K562 (cell line): Measurements from ENCODE around the gene ZNF865. TPM values are rescaled to one million over a fixed set of nuclear protein-coding genes. Genes with fewer than 3 reads are reported as not detected.
A peak's percentile ranks its signal among the peaks of the same experiment; 100 is the strongest.

ENCODE experiments used
- ATF1 ChIP-seq, 2 experiments: fragments of 450-650 bp in 1 of 2; IDR thresholded peaks; 2 replicates each; pipeline ENCODE4 v1.6.1; 2016; ENCODE audit warnings: missing compliant biosample characterization in 1 of 2, missing genetic modification characterization in 1 of 2
- BRD9 ChIP-seq: fragments of 450-650 bp; IDR thresholded peaks from 2 replicates; pipeline ENCODE4 v1.6.1; 2018; ENCODE audit warnings: low read depth; ENCODE audit not compliant: partially characterized antibody
- CBFA2T2 ChIP-seq: fragments of 450-650 bp; conservative IDR thresholded peaks from 2 replicates; pipeline ENCODE4 v1.6.1; 2017; ENCODE audit warnings: mild to moderate bottlenecking
- CC2D1A ChIP-seq: fragments of 450-650 bp; IDR thresholded peaks from 2 replicates; pipeline ENCODE4 v1.6.1; 2017; ENCODE audit warnings: mild to moderate bottlenecking
- CHD1 ChIP-seq: fragments of 200-600 bp; sonication (generic); IDR thresholded peaks from one replicate; pipeline ENCODE4 v1.6.1; 2012; ENCODE audit warnings: mild to moderate bottlenecking, moderate library complexity, low read length, inconsistent platforms
- CTBP1 ChIP-seq: fragments of 450-650 bp; IDR thresholded peaks from 2 replicates; pipeline ENCODE4 v1.6.1; 2016; ENCODE audit warnings: borderline replicate concordance
- DACH1 ChIP-seq: fragments of 450-650 bp; IDR thresholded peaks from 2 replicates; pipeline ENCODE4 v1.6.1; 2018; ENCODE audit not compliant: partially characterized antibody
- ESRRA ChIP-seq: fragments of 450-650 bp; IDR thresholded peaks from 2 replicates; pipeline ENCODE4 v1.6.1; 2014; ENCODE audit warnings: low read depth, mild to moderate bottlenecking, moderate library complexity, borderline replicate concordance
- ETV5 ChIP-seq: sonication (generic); formaldehyde crosslinking; IDR thresholded peaks from 2 replicates; pipeline ENCODE4 v1.4.0; 2020; ENCODE audit warnings: low read depth, mild to moderate bottlenecking, missing genetic modification reagents
- KDM2B ChIP-seq: fragments of 250-450 bp; sonication (Bioruptor Pico); IDR thresholded peaks from 2 replicates; pipeline ENCODE4 v1.8.0; 2021; ENCODE audit warnings: mild to moderate bottlenecking, moderate library complexity
- KLF13 ChIP-seq: fragments of 450-650 bp; IDR thresholded peaks from 2 replicates; pipeline ENCODE4 v1.6.1; 2016; ENCODE audit warnings: missing genetic modification characterization, low read depth, mild to moderate bottlenecking, missing compliant biosample characterization, moderate library complexity, borderline replicate concordance
- NONO ChIP-seq, 2 experiments: fragments of 200-400 bp in 1 of 2; fragments of 450-650 bp in 1 of 2; formaldehyde crosslinking in 1 of 2; IDR thresholded peaks; 2 replicates each; pipeline ENCODE4 v1.6.1; 2017; ENCODE audit warnings: low read depth in 2 of 2, mild to moderate bottlenecking in 2 of 2, moderate library complexity in 2 of 2, low read length in 1 of 2
- RBFOX2 ChIP-seq: fragments of 200-400 bp; formaldehyde crosslinking; IDR thresholded peaks from 2 replicates; pipeline ENCODE4 v1.6.1; 2017; ENCODE audit warnings: low read depth, mild to moderate bottlenecking, low read length, moderate library complexity
- RCOR1 ChIP-seq, 2 experiments: IDR thresholded peaks; 2 replicates each; pipeline ENCODE4 v1.6.1; 2012; ENCODE audit warnings: low read depth in 2 of 2, low read length in 2 of 2, borderline replicate concordance in 1 of 2, improper control_type of control experiment in 1 of 2
- SNRNP70 ChIP-seq: fragments of 200-400 bp; formaldehyde crosslinking; optimal IDR thresholded peaks from 2 replicates; pipeline ENCODE3; 2017; ENCODE audit warnings: low read depth, low read length
- TEAD4 ChIP-seq, 2 experiments: sonication (generic) in 1 of 2; formaldehyde crosslinking in 1 of 2; IDR thresholded peaks; 2 replicates each; pipeline versions ENCODE4 v1.6.1 to v1.8.0; 2012 to 2022; ENCODE audit warnings: borderline replicate concordance in 1 of 2, inconsistent platforms in 1 of 2, low read length in 1 of 2, mild to moderate bottlenecking in 1 of 2, missing genetic modification reagents in 1 of 2
- TRIM28 ChIP-seq: fragments of 450-650 bp; IDR thresholded peaks from 2 replicates; pipeline ENCODE4 v1.6.1; 2017
- U2AF2 ChIP-seq: fragments of 200-400 bp; formaldehyde crosslinking; optimal IDR thresholded peaks from 2 replicates; pipeline ENCODE3; 2017; ENCODE audit warnings: low read depth, mild to moderate bottlenecking, low read length
- ZNF384 ChIP-seq: IDR thresholded peaks from 2 replicates; pipeline ENCODE4 v1.6.1; 2012; ENCODE audit warnings: low read depth, low read length, improper control_type of control experiment
- polyA plus RNA-seq, 8 experiments: library from polyadenylated mRNA; depleted of rRNA in 4 of 8; stranded (reverse) in 5 of 8; unstranded in 3 of 8; fragments of >200 nt; fragmentation: Nextera tagmentation in 2 of 8; fragmentation: Illumina TruSeq in 1 of 8; extraction: Ambion mirVana in 2 of 8; extraction: Trizol in 1 of 8; gene quantifications; 2 replicates each; pipeline versions ENCODE4 v1.2.1 to v1.2.3, GENCODE V29; 2011 to 2014; ENCODE audit warnings: inconsistent platforms in 1 of 8, missing spikeins in 1 of 8
- total RNA-seq, 7 experiments: library from RNA; depleted of rRNA in 6 of 7; stranded (reverse); fragments of >200 nt in 6 of 7; fragmentation: Illumina TruSeq in 2 of 7; extraction: Trizol in 2 of 7; gene quantifications; 2 replicates each; pipeline versions ENCODE4 v1.2.1 to v1.2.3, GENCODE V29; 2011 to 2021; ENCODE audit warnings: low replicate concordance in 1 of 7
- TF ChIP-seq, protein P1 (sequence below): sonication (generic); formaldehyde crosslinking; IDR thresholded peaks from 2 replicates; pipeline ENCODE4 v1.8.1; 2023; ENCODE audit warnings: missing genetic modification reagents, mild to moderate bottlenecking, borderline replicate concordance

The ZNF865 gene
- total and polyA plus RNA-seq, 9 of the 15 experiments (the other 6 are each of a cell fraction or from before 2014, with no cell fraction given): 0.40 to 18.8 (median 1.6) TPM; not detected in 2

DNA sequence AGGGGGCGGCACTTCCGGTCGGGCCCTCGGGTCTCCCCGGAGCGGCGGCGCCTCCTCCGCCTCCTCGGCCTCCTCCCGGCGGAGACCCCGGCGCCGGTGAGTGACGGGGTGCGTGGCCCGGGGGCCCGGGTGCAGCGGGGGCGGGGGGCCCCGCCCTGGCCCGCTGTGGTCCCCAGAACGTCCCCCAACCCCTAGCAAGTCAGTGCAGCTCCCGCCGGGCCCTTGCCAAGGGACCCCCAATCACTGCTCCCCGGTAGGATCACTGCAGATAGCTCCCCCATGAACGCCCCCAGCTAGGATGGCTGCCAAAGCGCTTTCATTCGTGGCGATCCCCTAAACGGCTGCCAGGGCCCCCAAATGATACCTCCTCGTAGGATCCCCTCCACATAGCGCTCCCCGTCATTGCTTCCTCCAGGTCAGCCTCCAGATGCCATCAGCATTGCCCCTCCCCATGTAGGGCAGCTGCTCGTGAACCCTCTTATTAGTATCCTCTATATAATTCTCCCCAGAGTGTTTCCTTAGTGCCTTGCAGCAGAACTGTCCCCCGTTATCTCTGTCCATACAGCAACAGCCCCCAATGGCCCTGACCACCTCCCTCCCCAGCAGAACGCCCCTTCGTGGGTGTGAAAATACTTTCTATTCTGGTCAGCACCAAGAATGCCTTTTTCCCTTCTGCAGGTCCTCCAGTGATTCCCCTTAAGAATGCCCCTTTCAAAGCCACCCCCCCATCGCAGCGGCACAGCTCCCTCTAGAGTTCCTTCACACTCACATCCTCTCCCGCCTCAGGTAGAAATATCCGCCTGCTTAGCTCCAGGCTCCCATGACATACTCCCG is at the start of gene ZNF865 (continued):
- TF ChIP-seq, protein P1, sequence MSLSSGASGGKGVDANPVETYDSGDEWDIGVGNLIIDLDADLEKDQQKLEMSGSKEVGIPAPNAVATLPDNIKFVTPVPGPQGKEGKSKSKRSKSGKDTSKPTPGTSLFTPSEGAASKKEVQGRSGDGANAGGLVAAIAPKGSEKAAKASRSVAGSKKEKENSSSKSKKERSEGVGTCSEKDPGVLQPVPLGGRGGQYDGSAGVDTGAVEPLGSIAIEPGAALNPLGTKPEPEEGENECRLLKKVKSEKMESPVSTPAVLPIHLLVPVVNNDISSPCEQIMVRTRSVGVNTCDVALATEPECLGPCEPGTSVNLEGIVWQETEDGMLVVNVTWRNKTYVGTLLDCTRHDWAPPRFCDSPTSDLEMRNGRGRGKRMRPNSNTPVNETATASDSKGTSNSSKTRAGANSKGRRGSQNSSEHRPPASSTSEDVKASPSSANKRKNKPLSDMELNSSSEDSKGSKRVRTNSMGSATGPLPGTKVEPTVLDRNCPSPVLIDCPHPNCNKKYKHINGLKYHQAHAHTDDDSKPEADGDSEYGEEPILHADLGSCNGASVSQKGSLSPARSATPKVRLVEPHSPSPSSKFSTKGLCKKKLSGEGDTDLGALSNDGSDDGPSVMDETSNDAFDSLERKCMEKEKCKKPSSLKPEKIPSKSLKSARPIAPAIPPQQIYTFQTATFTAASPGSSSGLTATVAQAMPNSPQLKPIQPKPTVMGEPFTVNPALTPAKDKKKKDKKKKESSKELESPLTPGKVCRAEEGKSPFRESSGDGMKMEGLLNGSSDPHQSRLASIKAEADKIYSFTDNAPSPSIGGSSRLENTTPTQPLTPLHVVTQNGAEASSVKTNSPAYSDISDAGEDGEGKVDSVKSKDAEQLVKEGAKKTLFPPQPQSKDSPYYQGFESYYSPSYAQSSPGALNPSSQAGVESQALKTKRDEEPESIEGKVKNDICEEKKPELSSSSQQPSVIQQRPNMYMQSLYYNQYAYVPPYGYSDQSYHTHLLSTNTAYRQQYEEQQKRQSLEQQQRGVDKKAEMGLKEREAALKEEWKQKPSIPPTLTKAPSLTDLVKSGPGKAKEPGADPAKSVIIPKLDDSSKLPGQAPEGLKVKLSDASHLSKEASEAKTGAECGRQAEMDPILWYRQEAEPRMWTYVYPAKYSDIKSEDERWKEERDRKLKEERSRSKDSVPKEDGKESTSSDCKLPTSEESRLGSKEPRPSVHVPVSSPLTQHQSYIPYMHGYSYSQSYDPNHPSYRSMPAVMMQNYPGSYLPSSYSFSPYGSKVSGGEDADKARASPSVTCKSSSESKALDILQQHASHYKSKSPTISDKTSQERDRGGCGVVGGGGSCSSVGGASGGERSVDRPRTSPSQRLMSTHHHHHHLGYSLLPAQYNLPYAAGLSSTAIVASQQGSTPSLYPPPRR (CRISPR knock-in tag): no peak
- TF ChIP-seq ZNF384 (no peak), CTBP1 (peak; percentile 66), SNRNP70 (no peak), TEAD4 (IDR thresholded peaks at IDR 0.05; ENCODE audit: low read length) (peak; percentile 37), TEAD4 (CRISPR knock-in tag; IDR thresholded peaks at IDR 0.05; ENCODE audit: borderline replicate concordance) (no peak), KLF13 (0 out of 2 replicates have a peak, but pooled peaks have one; percentile 6), RCOR1 (IDR thresholded peaks at IDR 0.05; ENCODE audit: borderline replicate concordance in 1 of 2, low read depth in 2 of 2, low read length in 2 of 2) (0 out of 4 replicates have a peak, but pooled peaks of 1 of the 2 experiments have one; percentile 30), U2AF2 (no peak), BRD9 (peak; percentile 93), ETV5 (CRISPR knock-in tag) (peak; percentile 76; the same call in 1 of the 2 replicates), NONO (IDR thresholded peaks at IDR 0.05; ENCODE audit: low read depth in 2 of 2, low read length in 1 of 2) (peak in 1 of 2 experiments; percentile 23; a peak in 1 of 4 replicates), KDM2B (no peak), ESRRA (0 out of 2 replicates have a peak, but pooled peaks have one; percentile 10), CHD1 (peak; percentile 87), CBFA2T2 (0 out of 2 replicates have a peak, but pooled peaks have one; percentile 1), TRIM28 (no peak), DACH1 (peak; percentile 21), ATF1 (CRISPR knock-in tag; IDR thresholded peaks at IDR 0.05) (no peak), ATF1 (tag; IDR thresholded peaks at IDR 0.05) (peak; percentile 37; the same call in 1 of the 2 replicates), CC2D1A (peak; percentile 81), RBFOX2 (0 out of 2 replicates have a peak, but pooled peaks have one; percentile 2)
